ELF-1 (cell line): ENCODE results near the gene TMEM92.
A peak's percentile ranks its signal among the peaks of the same experiment; 100 is the strongest.

Experiments used
- DNase-seq: peaks from one replicate; pipeline ENCODE4 v3.0.0-alpha.2; 2016; ENCODE audit warnings: low read depth, low spot score

TMEM92 gene

DNA sequence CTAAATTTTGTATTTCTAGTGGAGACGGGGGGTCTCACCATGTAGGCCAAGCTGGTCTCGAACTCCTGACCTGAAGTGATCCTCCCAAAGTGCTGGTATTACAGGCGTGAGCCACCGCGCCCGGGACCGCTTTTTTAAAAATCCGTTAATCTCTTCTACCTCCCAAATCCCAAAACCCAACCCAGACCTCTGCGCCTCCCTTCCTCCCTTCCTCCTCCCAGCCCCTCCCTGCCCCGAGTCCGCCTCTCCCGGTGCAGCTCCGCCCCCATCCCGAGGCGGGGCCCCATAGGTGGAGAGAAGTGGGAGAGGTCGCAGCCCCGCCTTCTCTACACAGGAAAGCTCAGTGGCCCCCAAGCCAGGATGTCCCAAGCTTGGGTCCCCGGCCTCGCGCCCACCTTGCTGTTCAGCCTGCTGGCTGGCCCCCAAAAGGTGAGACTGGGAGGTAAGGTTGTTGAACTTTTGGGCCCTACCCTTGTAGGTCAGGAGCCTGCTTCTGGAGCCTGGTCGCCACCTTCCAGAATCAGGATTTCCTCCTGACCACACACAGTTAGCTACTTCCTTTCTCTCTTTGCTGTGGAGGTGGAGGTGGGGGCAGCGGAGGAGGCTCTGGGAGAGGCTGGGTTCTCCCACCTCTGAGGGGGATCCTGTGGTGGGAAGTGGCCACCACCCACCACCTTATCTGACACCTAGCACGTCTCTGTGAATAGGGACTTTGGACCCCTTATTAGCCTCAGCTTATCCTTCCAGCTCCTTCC lies at the start of gene TMEM92:
TSS of gene TMEM92 (plus strand) at position 325 of the 755 bp plus-strand sequence. CDS start at position 361, 36 bp downstream.
- DNase-seq: peak; percentile 89

DNA sequence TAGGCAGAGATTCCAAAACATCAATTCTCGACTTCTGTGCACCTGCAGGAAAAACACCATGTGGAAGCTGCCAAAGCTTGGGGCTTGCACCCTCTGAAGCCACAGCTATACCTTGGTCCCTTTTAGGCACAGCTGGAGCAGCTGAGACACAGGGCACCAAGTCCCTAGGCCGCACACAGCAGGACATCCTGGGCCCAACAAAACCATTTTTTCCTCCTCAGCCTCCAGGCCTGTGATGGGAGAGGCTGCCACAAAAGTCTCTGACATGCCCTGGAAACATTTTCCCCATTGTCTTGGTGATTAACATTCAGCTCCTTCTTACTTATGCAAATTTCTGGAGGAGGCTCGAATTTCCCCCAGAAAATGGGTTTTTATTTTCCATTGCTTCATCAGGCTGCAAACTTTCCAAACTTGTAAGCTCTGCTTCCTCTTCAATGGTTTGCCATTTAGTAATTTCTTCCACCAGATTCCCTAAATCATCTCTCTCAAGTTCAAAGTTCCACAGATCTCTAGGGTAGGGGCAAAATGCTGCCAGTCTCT lies 48.5 kb upstream of the TMEM92 start:
- no peak for DNase-seq

DNA sequence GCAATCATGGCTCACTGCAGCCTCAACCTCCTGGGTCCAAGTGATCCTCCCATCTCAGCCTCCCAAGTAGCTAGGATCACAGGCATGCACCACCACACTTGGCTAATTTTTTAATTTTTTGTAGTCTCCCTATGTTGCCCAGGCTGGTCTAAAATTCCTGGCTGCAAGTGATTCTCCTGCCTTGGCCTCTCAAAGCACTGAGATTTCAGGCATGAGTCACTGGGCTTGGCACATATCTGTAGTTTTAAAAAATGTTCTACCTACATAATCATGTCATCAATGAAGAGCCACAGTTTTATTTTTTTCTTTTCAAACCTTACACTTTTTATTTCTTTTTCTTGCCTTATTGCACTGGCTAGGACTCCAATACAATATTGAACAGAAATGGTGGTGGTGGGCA lies 39.7 kb upstream of the TMEM92 start:
- no peak for DNase-seq

DNA sequence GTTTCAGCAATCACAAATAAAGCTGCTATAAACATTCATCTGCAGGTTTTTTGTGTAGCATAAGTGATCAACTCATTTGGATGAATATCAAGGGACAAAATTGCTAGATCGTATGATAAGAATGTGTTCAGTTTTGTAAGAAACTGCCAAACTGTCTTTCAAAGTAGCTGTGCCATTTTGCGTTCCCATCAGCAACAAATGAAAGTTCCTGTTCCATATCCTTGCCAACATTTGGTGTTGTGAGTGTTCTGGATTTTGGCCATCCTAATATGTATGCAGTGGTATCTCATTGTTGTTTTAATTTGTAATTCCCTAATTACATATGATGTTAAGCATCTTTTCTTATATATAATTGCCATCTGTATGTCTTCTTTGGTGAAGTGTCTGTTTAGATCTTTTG lies 36.4 kb upstream of the TMEM92 start:
- DNase-seq: no peak

- DNase-seq: no peak
Measured at GRCh38 chr17:50238601-50239280, 35.5 kb upstream of the TMEM92 start.

DNA sequence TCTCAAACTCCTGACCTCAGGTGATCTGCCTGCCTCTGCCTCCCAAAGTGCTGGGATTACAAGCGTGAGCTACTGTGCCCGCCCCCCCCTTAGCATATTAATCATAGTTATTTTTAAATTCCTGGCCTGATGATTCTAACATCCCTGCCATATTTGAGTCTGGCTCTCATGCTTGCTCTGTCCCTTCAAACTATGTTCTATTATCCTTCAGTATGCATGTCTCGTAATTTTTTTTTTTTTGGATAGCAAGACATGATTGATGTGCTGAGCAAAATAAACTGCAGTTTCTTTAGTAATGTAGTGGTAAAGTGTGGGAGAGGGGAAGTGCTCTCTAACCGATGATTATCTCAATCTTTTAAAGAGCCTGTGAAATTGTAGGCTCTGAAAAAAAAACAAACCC lies 34.3 kb upstream of the TMEM92 start:
- no peak for DNase-seq

DNA sequence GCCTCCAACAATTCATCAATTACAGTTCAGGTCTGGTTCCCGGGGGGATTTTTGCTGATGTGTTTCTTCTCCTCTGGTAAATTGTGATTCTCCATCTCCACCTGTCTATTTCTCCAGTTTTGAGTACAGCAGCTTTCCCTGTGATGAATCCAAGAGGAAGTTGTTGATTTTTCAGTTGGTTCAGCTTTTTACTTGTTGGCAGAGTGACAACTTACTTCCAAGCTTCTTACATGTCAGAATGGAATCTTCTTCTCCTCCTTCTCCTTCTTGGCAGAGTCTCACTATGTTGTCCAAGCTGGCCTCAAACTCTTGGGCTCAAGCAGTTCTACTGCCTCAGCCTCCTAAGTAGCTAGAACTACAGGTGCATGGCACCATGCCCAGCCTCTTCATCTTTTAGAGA lies 33.4 kb upstream of the TMEM92 start:
- no peak for DNase-seq

- no peak for DNase-seq
Measured at GRCh38 chr17:50241431-50241830, 32.8 kb upstream of the TMEM92 start.

- DNase-seq: no peak
Measured at GRCh38 chr17:50244771-50245170, 29.5 kb upstream of the TMEM92 start.

GRCh38 chr17:50248255-50248654 lies 26.0 kb upstream of the TMEM92 start:
- no peak for DNase-seq

DNA sequence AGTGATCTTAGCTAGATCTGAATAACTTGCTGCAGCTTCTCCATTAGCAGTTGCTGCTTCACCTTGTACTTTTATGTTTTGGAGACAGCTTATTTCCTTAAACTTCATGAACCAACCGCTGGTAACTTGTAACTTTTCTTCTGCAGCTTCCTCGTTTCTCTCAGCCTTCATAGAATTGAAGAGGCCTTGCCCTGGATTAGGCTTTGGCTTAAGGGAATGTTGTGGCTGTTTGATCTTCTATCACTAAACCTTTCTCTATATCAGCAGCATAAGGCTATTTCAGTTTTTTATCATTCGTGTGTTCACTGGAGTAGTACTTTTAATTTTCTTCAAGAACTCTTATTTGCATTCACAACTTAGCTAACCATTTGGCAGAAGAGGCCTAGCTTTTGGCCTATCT lies 21.5 kb upstream of the TMEM92 start:
- DNase-seq: no peak

- DNase-seq: no peak
Measured at GRCh38 chr17:50255766-50256635, 18.3 kb upstream of the TMEM92 start.

DNA sequence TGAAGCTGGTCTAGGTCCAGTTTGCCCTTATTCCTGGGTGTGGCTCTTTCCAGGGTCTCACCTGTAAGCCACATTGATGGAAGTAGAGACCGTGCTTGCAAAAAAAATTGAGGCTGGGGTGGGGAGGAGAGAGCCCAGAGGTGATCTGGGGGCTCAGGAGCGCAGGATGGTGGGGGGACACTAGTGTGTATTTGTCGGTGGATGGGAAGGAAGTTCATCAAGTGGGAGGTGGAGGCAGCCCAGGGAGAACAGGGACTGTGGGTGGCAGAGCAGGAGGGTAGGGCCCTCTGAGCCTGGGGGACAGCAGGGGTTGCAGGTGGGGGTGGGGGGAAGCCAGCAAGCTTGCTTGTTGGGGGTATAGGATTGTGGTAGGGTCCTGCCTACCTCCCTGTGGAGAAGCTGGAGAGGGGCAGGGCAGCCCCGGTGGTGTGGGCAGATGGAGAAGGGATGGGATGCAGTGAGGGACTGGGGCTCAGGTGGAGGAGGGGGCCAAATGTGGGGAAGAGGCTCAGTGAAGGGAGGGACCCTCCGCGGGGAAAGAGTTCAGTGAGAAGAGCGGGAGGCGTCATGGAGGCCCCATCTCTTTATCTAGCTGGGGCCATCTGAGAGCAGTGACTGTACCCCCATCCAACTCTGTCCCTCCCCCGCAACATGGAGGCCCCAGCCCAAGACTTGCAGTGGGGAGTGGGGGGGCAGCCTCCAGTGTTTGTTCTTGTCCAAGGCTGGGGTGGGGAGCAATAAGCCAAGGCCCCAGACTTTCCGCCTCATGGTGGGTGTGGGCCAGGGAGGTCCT lies 17.2 kb upstream of the TMEM92 start:
- no peak for DNase-seq

GRCh38 chr17:50257676-50258224 lies 16.5 kb upstream of the TMEM92 start:
- no peak for DNase-seq

GRCh38 chr17:50258647-50259476 lies 15.4 kb upstream of the TMEM92 start:
- DNase-seq: no peak

GRCh38 chr17:50259477-50260324 lies 14.6 kb upstream of the TMEM92 start:
- DNase-seq: no peak

GRCh38 chr17:50260501-50260911 lies 13.8 kb upstream of the TMEM92 start:
- DNase-seq: no peak

- no peak for DNase-seq
Measured at GRCh38 chr17:50261051-50261915, 13.0 kb upstream of the TMEM92 start.
